Measurements from ENCODE around the gene SOX18. TPM values are rescaled to one million over a fixed set of nuclear protein-coding genes. Genes with fewer than 3 reads are reported as not detected.

The SOX18 gene
- total and polyA plus RNA-seq, 2 experiments from 2014 or later = 0.21 TPM; not detected in 1

DNA sequence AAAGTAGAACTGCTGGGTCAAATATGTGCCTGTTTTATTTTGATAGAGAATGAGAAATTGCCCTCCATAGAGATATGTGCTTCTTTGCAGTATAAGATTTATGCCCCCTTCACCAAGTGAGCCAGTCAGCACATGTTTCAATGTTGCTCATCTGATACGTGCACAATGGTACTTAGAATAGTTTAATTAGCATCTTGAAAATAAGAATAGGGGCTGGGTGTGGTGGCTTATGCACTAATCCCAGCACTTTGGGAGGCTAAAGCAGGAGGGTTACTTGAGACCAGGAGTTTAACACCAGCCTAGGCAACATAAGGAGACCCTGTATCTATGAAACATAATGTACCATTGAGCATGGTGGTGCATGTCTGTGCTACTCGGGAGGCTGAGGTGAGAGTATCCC, 33.8 kb downstream of the SOX18 start:
- Mint-ChIP-seq H3K4me1 (no peaks in the 10 kb centered on the region), H3K9me3 (no peaks in the 10 kb centered on the region), H3K4me3 (no peak overlapping the region), H3K27me3 (ENCODE audit: insufficient read depth, low read depth, poor library complexity) (peaks cover 2% of the 10 kb centered on the region), H3K36me3 (ENCODE audit: low read depth) (peaks cover 58% of the 10 kb centered on the region), H3K27ac (no peak overlapping the region)
- no peaks in the 10 kb centered on the region for H3K4me1 ChIP-seq (ENCODE audit: insufficient read depth)
- TF ChIP-seq EZH2 (IDR thresholded peaks at IDR 0.05; ENCODE audit: low read depth, unreplicated experiment) (no peak), POLR2AphosphoS5 (IDR thresholded peaks at IDR 0.05; ENCODE audit: low read depth) (no peak), STAT1 (IDR thresholded peaks at IDR 0.05; ENCODE audit: unreplicated experiment) (no peak), ZNF114 (CRISPR knock-in tag; IDR thresholded peaks at IDR 0.05) (no peak), EZH2phosphoT487 (IDR thresholded peaks at IDR 0.05; ENCODE audit: unreplicated experiment) (no peak), CREB1 (CRISPR knock-in tag; IDR thresholded peaks at IDR 0.05; ENCODE audit: low read depth) (no peak), ZNF331 (CRISPR knock-in tag; IDR thresholded peaks at IDR 0.05; ENCODE audit: low read depth) (no peak), JUNB (IDR thresholded peaks at IDR 0.05; ENCODE audit: unreplicated experiment) (no peak), NANOG (IDR thresholded peaks at IDR 0.05; ENCODE audit: borderline replicate concordance) (no peak)
- TF ChIP-seq, protein P1, sequence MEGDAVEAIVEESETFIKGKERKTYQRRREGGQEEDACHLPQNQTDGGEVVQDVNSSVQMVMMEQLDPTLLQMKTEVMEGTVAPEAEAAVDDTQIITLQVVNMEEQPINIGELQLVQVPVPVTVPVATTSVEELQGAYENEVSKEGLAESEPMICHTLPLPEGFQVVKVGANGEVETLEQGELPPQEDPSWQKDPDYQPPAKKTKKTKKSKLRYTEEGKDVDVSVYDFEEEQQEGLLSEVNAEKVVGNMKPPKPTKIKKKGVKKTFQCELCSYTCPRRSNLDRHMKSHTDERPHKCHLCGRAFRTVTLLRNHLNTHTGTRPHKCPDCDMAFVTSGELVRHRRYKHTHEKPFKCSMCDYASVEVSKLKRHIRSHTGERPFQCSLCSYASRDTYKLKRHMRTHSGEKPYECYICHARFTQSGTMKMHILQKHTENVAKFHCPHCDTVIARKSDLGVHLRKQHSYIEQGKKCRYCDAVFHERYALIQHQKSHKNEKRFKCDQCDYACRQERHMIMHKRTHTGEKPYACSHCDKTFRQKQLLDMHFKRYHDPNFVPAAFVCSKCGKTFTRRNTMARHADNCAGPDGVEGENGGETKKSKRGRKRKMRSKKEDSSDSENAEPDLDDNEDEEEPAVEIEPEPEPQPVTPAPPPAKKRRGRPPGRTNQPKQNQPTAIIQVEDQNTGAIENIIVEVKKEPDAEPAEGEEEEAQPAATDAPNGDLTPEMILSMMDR (conservative IDR thresholded peaks at IDR 0.05; ENCODE audit: low read depth in 2 of 2) = no peak
- TF ChIP-seq, protein P2, sequence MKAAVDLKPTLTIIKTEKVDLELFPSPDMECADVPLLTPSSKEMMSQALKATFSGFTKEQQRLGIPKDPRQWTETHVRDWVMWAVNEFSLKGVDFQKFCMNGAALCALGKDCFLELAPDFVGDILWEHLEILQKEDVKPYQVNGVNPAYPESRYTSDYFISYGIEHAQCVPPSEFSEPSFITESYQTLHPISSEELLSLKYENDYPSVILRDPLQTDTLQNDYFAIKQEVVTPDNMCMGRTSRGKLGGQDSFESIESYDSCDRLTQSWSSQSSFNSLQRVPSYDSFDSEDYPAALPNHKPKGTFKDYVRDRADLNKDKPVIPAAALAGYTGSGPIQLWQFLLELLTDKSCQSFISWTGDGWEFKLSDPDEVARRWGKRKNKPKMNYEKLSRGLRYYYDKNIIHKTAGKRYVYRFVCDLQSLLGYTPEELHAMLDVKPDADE (IDR thresholded peaks at IDR 0.05) = no peak
- TF ChIP-seq, protein P3, sequence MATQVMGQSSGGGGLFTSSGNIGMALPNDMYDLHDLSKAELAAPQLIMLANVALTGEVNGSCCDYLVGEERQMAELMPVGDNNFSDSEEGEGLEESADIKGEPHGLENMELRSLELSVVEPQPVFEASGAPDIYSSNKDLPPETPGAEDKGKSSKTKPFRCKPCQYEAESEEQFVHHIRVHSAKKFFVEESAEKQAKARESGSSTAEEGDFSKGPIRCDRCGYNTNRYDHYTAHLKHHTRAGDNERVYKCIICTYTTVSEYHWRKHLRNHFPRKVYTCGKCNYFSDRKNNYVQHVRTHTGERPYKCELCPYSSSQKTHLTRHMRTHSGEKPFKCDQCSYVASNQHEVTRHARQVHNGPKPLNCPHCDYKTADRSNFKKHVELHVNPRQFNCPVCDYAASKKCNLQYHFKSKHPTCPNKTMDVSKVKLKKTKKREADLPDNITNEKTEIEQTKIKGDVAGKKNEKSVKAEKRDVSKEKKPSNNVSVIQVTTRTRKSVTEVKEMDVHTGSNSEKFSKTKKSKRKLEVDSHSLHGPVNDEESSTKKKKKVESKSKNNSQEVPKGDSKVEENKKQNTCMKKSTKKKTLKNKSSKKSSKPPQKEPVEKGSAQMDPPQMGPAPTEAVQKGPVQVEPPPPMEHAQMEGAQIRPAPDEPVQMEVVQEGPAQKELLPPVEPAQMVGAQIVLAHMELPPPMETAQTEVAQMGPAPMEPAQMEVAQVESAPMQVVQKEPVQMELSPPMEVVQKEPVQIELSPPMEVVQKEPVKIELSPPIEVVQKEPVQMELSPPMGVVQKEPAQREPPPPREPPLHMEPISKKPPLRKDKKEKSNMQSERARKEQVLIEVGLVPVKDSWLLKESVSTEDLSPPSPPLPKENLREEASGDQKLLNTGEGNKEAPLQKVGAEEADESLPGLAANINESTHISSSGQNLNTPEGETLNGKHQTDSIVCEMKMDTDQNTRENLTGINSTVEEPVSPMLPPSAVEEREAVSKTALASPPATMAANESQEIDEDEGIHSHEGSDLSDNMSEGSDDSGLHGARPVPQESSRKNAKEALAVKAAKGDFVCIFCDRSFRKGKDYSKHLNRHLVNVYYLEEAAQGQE (IDR thresholded peaks at IDR 0.05; ENCODE audit: unreplicated experiment) = no peak
- TF ChIP-seq, protein P4, sequence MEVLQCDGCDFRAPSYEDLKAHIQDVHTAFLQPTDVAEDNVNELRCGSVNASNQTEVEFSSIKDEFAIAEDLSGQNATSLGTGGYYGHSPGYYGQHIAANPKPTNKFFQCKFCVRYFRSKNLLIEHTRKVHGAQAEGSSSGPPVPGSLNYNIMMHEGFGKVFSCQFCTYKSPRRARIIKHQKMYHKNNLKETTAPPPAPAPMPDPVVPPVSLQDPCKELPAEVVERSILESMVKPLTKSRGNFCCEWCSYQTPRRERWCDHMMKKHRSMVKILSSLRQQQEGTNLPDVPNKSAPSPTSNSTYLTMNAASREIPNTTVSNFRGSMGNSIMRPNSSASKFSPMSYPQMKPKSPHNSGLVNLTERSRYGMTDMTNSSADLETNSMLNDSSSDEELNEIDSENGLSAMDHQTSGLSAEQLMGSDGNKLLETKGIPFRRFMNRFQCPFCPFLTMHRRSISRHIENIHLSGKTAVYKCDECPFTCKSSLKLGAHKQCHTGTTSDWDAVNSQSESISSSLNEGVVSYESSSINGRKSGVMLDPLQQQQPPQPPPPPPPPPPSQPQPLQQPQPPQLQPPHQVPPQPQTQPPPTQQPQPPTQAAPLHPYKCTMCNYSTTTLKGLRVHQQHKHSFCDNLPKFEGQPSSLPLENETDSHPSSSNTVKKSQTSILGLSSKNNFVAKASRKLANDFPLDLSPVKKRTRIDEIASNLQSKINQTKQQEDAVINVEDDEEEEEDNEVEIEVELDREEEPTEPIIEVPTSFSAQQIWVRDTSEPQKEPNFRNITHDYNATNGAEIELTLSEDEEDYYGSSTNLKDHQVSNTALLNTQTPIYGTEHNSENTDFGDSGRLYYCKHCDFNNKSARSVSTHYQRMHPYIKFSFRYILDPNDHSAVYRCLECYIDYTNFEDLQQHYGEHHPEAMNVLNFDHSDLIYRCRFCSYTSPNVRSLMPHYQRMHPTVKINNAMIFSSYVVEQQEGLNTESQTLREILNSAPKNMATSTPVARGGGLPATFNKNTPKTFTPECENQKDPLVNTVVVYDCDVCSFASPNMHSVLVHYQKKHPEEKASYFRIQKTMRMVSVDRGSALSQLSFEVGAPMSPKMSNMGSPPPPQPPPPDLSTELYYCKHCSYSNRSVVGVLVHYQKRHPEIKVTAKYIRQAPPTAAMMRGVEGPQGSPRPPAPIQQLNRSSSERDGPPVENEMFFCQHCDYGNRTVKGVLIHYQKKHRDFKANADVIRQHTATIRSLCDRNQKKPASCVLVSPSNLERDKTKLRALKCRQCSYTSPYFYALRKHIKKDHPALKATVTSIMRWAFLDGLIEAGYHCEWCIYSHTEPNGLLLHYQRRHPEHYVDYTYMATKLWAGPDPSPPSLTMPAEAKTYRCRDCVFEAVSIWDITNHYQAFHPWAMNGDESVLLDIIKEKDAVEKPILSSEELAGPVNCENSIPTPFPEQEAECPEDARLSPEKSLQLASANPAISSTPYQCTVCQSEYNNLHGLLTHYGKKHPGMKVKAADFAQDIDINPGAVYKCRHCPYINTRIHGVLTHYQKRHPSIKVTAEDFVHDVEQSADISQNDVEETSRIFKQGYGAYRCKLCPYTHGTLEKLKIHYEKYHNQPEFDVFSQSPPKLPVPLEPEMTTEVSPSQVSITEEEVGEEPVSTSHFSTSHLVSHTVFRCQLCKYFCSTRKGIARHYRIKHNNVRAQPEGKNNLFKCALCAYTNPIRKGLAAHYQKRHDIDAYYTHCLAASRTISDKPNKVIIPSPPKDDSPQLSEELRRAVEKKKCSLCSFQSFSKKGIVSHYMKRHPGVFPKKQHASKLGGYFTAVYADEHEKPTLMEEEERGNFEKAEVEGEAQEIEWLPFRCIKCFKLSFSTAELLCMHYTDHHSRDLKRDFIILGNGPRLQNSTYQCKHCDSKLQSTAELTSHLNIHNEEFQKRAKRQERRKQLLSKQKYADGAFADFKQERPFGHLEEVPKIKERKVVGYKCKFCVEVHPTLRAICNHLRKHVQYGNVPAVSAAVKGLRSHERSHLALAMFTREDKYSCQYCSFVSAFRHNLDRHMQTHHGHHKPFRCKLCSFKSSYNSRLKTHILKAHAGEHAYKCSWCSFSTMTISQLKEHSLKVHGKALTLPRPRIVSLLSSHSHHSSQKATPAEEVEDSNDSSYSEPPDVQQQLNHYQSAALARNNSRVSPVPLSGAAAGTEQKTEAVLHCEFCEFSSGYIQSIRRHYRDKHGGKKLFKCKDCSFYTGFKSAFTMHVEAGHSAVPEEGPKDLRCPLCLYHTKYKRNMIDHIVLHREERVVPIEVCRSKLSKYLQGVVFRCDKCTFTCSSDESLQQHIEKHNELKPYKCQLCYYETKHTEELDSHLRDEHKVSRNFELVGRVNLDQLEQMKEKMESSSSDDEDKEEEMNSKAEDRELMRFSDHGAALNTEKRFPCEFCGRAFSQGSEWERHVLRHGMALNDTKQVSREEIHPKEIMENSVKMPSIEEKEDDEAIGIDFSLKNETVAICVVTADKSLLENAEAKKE (CRISPR knock-in tag; IDR thresholded peaks at IDR 0.05) = no peak
- ATAC-seq (no peak), DNase-seq (ENCODE audit: low spot score) (no peak)
- 0 out of 2 replicates have a peak, but pooled peaks cover 18% of the 10 kb centered on the region for H4K20me1 ChIP-seq (replicated peaks; ENCODE audit: insufficient read depth)
- no peak overlapping the region for H3K27ac ChIP-seq (ENCODE audit: low read depth)
- H2AFZ ChIP-seq = no peak overlapping the region
- H3K4me3 ChIP-seq = no peak overlapping the region
- H3K36me3 ChIP-seq (ENCODE audit: insufficient read depth) = peaks cover 23% of the 10 kb centered on the region
- H3K4me2 ChIP-seq = no peak overlapping the region
- H3K9me2 ChIP-seq (ENCODE audit: insufficient read depth) = no peaks in the 10 kb centered on the region
- no peaks in the 10 kb centered on the region for H3K27me3 ChIP-seq (ENCODE audit: insufficient read depth)
- no peaks in the 10 kb centered on the region for H3K79me2 ChIP-seq (replicated peaks; ENCODE audit: insufficient read depth)
- H3F3A ChIP-seq (replicated peaks; ENCODE audit: low read depth) = 0 out of 2 replicates have a peak, but pooled peaks cover 5% of the 10 kb centered on the region

Measured in GM23338 (cell line).